Fibroblast of lung (primary cell): ENCODE results near the gene HSD17B3. TPM values are rescaled to one million over a fixed set of nuclear protein-coding genes. Genes with fewer than 3 reads are reported as not detected.
"Not testable (repeated sequence)": the region's sequence is repeated elsewhere in the genome, so short reads cannot be mapped to it uniquely, and the experiment has no call there.

Source experiments
- DNase-seq, 2 donors: peaks; one replicate each; pipeline versions ENCODE4 v3.0.0 to v3.0.0-alpha.2; 2010; ENCODE audit warnings: low read depth in 2 of 2
- H2AFZ ChIP-seq: 2 replicates; pipeline ENCODE4 v1.5.1; 2012; ENCODE audit warnings: low read length, control low read depth, inconsistent platforms
- H3K27ac ChIP-seq: 2 replicates; pipeline ENCODE4 v1.5.1; 2011; ENCODE audit warnings: low read length, control low read depth; ENCODE audit not compliant: insufficient read depth
- H3K27me3 ChIP-seq: 2 replicates; pipeline ENCODE4 v1.5.1; 2011; ENCODE audit warnings: mild to moderate bottlenecking, low read length; ENCODE audit not compliant: control insufficient read depth, insufficient read depth
- H3K36me3 ChIP-seq: 2 replicates; pipeline ENCODE4 v1.5.1; 2011; ENCODE audit warnings: low read length; ENCODE audit not compliant: control insufficient read depth, insufficient read depth
- H3K4me1 ChIP-seq: 2 replicates; pipeline ENCODE4 v1.5.1; 2011; ENCODE audit warnings: low read length; ENCODE audit not compliant: control insufficient read depth, insufficient read depth; ENCODE audit errors: extremely low read depth
- H3K4me2 ChIP-seq: 2 replicates; pipeline ENCODE4 v1.5.1; 2011; ENCODE audit warnings: low read length, control low read depth; ENCODE audit not compliant: insufficient read depth; ENCODE audit errors: extremely low read depth
- H3K4me3 ChIP-seq, 4 experiments: fragments of 200-600 bp in 1 of 4; sonication (generic) in 1 of 4; replicated peaks in 1 of 4; 2 replicates each; pipeline ENCODE4 v1.5.1; 2011 to 2016; ENCODE audit warnings: low read length in 4 of 4, low read depth in 3 of 4, mild to moderate bottlenecking in 3 of 4, control low read depth in 2 of 4, inconsistent platforms in 1 of 4, mixed read lengths in 1 of 4; ENCODE audit not compliant: insufficient read depth in 1 of 4; ENCODE audit errors: control extremely low read depth in 1 of 4
- H3K79me2 ChIP-seq: 2 replicates; pipeline ENCODE4 v1.5.1; 2012; ENCODE audit warnings: mild to moderate bottlenecking, low read length, inconsistent platforms; ENCODE audit not compliant: control insufficient read depth, insufficient read depth
- H3K9ac ChIP-seq: 2 replicates; pipeline ENCODE4 v1.5.1; 2011; ENCODE audit warnings: mild to moderate bottlenecking, low read length, control low read depth; ENCODE audit not compliant: insufficient read depth
- H3K9me3 ChIP-seq: 2 replicates; pipeline ENCODE4 v1.5.1; 2012; ENCODE audit warnings: low read depth, low read length; ENCODE audit not compliant: control insufficient read depth, insufficient read depth
- H4K20me1 ChIP-seq: 2 replicates; pipeline ENCODE4 v1.5.1; 2011; ENCODE audit warnings: low read length; ENCODE audit not compliant: control insufficient read depth, insufficient read depth; ENCODE audit errors: extremely low read depth
- CTCF ChIP-seq, 2 donors: IDR thresholded peaks in 1 of 2; conservative IDR thresholded peaks in 1 of 2; 1 replicate in 1 of 2; 2 replicates in 1 of 2; pipeline ENCODE4 v1.5.1; 2011 to 2012; ENCODE audit warnings: low read length in 2 of 2, control low read depth in 1 of 2, inconsistent platforms in 1 of 2, low read depth in 1 of 2, mild to moderate bottlenecking in 1 of 2
- EZH2 ChIP-seq: IDR thresholded peaks from 2 replicates; pipeline ENCODE4 v1.5.1; 2012; ENCODE audit warnings: low read length, control low read depth, mild to moderate bottlenecking; ENCODE audit errors: missing control alignments
- polyA plus RNA-seq, 2 donors: library from polyadenylated mRNA; depleted of rRNA in 1 of 2; stranded (reverse) in 1 of 2; unstranded in 1 of 2; fragments of >200 nt; gene quantifications; 2 replicates each; pipeline ENCODE4 v1.2.1, GENCODE V29; 2011 to 2012; ENCODE audit warnings: missing spikeins in 1 of 2
- total RNA-seq: library from RNA; depleted of rRNA; stranded (reverse); fragments of >200 nt; gene quantifications from 2 replicates; pipeline ENCODE4 v1.2.1, GENCODE V29; 2014

The HSD17B3 gene
- total and polyA plus RNA-seq, 2 donors (not counting 1 experiment from before 2014, with no cell fraction given) = 0.17 TPM; not detected in 1

- no peak overlapping the region for H3K4me3 ChIP-seq
- H3K4me2 ChIP-seq = no peak overlapping the region
- TF ChIP-seq CTCF (conservative IDR thresholded peaks at IDR 0.05 in 1 of 2, IDR thresholded peaks at IDR 0.05 in 1 of 2; ENCODE audit: low read depth in 1 of 2, low read length in 2 of 2) = no peak
- TF ChIP-seq EZH2 = no peak
- no peaks in the 10 kb centered on the region for H4K20me1 ChIP-seq
- no peaks in the 10 kb centered on the region for H3K9me3 ChIP-seq
- no peaks in the 10 kb centered on the region for H3K4me1 ChIP-seq
- no peak overlapping the region for H3K27ac ChIP-seq
- no peak overlapping the region for H3K9ac ChIP-seq
- no peaks in the 10 kb centered on the region for H3K36me3 ChIP-seq
- no peaks in the 10 kb centered on the region for H3K27me3 ChIP-seq
- no peaks in the 10 kb centered on the region for H3K79me2 ChIP-seq
- no peak for DNase-seq
- no peak overlapping the region for H2AFZ ChIP-seq
Measured at GRCh38 chr9:96323169-96323568, 21.2 kb upstream of the HSD17B3 start.

- not testable (repeated sequence) for H3K4me3 ChIP-seq, H3K9ac ChIP-seq, H3K79me2 ChIP-seq, H3K4me2 ChIP-seq, H2AFZ ChIP-seq, H3K36me3 ChIP-seq, H3K9me3 ChIP-seq, H3K27me3 ChIP-seq, H4K20me1 ChIP-seq, DNase-seq, H3K4me1 ChIP-seq, H3K27ac ChIP-seq
Measured at GRCh38 chr9:96322736-96323135, 20.8 kb upstream of the HSD17B3 start.

GRCh38 chr9:96322210-96322609 is 20.2 kb upstream of the HSD17B3 start:
- not testable (repeated sequence) for H3K4me3 ChIP-seq, H3K27me3 ChIP-seq, DNase-seq, H3K4me1 ChIP-seq, H3K36me3 ChIP-seq, H3K9me3 ChIP-seq, H2AFZ ChIP-seq, H4K20me1 ChIP-seq, H3K27ac ChIP-seq, H3K9ac ChIP-seq, H3K4me2 ChIP-seq, H3K79me2 ChIP-seq

GRCh38 chr9:96321515-96321914 is 19.5 kb upstream of the HSD17B3 start:
- Histone ChIP-seq H3K9ac (no peak overlapping the region), H3K4me1 (no peaks in the 10 kb centered on the region), H4K20me1 (no peaks in the 10 kb centered on the region), H3K36me3 (no peaks in the 10 kb centered on the region), H3K27ac (no peak overlapping the region), H2AFZ (no peak overlapping the region), H3K4me2 (no peak overlapping the region), H3K79me2 (no peaks in the 10 kb centered on the region), H3K9me3 (no peaks in the 10 kb centered on the region), H3K27me3 (no peaks in the 10 kb centered on the region), H3K4me3 (no peak overlapping the region)
- TF ChIP-seq EZH2 (no peak), CTCF (conservative IDR thresholded peaks at IDR 0.05 in 1 of 2, IDR thresholded peaks at IDR 0.05 in 1 of 2; ENCODE audit: low read depth in 1 of 2, low read length in 2 of 2) (no peak)
- no peak for DNase-seq
